HK-2 (cell line): ENCODE data around the gene SIRT3.
"Not testable (repeated sequence)": the region's sequence is repeated elsewhere in the genome, so short reads cannot be mapped to it uniquely, and the experiment has no call there.

Source experiments
- DNase-seq: peaks from one replicate; pipeline ENCODE4 v3.0.0-alpha.2; 2018; ENCODE audit not compliant: unreplicated experiment

SIRT3 gene

DNA sequence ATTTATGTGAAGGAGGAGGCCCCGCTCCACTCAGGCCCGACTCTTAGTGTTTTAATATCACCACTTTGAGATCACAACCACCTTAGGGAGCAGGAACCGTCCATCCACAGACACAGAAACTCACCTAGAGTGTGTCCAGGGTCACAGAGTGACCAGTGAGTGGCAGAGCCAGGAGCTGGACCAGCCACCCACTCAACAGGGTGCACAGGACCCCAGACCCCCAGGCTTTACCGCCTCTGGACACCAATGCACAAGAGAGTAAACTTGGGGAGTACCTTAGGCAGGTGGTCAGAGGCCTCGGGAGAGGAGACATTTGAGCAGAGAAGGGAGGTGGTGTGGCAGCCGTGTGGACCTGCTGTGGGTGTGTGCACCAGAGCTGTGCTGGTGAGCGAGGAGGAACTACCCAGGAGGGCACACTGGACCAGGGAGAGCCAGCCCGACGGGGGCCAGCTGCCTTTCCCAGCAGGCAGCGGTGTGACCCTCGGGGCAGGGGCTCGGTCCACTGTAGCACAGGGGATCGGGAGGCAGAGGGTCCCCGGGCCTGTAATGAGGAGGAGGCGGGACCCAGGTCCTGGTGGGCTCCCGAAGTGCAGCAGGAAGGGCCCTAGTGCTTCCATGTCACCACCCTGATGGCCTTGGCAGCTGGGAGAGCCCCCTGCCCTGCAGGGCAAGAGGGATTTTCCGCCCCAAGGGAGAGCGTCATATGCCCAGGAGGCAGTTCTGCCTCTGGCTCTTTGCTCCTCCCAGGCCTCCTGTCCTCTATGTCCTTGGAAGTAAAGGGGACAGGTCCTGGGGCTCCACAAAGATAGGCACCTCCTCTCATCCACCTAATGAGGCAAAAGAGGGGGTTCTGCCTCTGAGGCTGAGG, 34.5 kb upstream of the SIRT3 start:
- DNase-seq: no peak

GRCh38 chr11:269146-269890, 33.2 kb upstream of the SIRT3 start:
- no peak for DNase-seq

DNA sequence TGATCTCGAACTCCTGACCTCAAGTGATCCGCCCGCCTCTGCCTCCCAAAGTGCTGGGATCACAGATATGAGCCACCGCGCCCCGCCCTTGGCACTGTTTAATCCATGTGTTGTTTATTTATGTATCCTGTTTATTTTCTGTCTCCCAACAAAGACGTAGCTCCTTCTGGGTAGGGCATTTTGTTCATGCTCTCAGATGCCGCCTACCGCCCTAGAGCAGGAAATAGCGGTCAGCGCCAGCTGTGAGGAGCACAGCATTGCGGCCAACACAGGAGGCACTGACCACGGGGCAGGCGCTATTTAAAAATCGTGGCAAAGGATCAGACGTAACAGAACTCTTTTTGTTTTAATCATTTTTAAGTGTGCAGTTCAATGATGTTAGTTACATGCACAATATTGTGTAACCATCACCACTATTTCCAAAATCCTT, 32.6 kb upstream of the SIRT3 start:
- DNase-seq: not testable (repeated sequence)

GRCh38 chr11:267491-267994, 31.4 kb upstream of the SIRT3 start:
- no peak for DNase-seq

- no peak for DNase-seq
Observed at GRCh38 chr11:266676-267439, 30.7 kb upstream of the SIRT3 start.

GRCh38 chr11:261624-262023, 25.5 kb upstream of the SIRT3 start:
- DNase-seq: no peak

DNA sequence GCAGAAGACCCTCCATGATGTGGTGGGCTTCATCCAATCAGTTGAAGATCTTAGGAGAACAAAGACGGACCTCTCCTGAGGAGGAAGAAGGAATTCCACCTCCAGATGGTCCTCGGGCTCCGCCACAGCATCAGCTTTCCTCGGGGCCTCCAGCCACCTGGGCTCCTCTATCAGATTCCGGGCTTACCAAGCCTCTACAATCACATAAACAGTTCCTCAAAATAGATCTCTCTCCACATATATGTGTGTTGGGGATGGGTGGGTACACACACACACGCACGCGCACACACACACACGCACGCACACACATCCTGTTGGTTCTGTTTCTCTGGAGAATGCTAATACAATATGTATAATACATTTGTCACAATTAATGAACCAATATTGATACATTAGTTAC, 23.3 kb upstream of the SIRT3 start:
- no peak for DNase-seq

GRCh38 chr11:257766-258493, 21.8 kb upstream of the SIRT3 start:
- no peak for DNase-seq

- DNase-seq: no peak
Observed at GRCh38 chr11:256952-257737, 21.0 kb upstream of the SIRT3 start.

DNA sequence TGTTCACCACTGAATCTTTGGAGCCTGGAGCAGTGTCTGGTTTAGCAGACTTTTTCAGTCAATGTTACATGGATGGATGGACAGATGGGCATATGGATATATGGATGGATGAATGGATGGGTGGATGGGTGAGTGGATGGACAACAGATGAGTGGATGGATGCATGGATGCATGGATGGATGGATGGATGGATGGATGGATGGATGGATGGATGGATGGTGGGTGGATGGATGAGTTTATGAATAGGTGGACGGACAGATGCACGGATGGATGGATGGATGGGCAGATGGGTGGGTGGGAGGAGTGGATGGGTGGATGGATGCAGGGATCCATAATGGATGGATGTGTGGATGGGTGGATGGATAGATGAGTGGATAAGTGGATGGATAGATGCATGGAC, 19.7 kb upstream of the SIRT3 start:
- DNase-seq: no peak

GRCh38 chr11:255176-255575, 19.0 kb upstream of the SIRT3 start:
- no peak for DNase-seq

- no peak for DNase-seq
Observed at GRCh38 chr11:253886-254270, 17.7 kb upstream of the SIRT3 start.

DNA sequence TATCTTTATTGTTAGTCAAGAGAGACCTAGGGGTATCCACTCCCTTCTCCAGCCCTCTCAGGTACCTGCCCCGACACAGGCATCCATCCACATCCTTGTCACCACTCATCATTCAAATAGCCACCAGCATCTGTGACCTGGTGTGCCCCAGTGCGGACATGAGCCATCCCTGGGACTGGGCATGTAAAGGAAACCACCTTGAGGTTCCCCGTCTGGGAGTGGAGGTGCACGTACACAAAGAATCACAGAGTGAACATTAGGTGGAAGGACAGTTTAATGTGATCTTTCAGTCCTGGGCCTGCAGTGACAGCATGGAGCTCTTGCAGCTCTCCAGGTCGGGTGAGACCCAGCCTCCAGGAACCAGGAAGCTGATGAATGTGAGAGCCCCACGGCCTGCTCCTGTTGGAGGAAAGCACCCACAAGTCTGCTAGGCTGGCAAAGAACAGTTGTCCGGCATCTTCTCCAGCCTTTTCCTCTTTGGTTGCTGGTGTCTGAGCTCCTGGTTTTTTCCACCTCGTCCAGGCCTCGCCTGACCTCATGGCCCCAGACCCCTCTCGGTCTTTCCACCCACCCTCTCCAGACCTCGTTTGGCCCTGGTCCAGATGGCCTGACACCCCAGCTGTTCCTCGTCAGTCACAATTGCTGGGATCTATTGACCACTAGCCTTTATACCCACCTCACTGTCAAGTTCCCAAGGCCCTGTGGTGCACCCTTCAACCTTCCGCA, 17.2 kb upstream of the SIRT3 start:
- no peak for DNase-seq

DNA sequence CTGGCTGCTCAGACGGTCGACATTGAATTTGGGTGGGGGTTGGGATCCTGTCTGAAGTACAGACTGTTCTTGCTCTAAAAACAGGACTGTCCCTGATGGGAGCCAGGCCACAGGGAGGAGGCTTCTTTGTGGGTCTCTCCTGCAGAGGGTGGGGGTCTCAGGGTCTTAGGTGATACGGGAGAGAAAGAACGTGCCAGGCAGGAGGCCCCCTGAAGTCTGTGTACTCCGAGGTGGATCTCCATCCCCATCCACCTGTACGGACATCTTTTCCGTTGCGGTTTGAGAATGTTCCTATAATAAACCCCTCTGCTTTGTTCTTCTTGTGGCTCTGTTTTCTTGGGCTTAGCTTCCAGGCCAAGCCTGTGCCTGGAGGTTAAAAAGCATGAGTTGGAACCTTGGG, 16.5 kb upstream of the SIRT3 start:
- no peak for DNase-seq

DNA sequence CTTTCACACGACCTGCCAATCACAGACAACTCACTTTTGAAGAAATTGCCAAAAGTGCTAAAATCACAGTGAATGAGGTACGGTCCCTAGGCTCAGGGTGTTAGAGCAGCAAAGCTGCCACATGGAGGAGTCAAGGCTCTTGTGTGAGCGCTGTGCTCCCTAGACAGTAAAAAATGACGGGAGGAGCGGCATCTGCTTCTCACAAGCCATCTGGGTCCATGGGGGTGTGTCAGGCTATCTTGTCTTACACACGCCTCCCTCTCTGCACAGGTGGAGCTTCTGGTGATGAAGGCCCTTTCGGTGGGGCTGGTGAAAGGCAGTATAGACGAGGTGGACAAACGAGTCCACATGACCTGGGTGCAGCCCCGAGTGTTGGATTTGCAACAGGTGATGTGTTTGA, 15.4 kb upstream of the SIRT3 start:
- DNase-seq: no peak

DNA sequence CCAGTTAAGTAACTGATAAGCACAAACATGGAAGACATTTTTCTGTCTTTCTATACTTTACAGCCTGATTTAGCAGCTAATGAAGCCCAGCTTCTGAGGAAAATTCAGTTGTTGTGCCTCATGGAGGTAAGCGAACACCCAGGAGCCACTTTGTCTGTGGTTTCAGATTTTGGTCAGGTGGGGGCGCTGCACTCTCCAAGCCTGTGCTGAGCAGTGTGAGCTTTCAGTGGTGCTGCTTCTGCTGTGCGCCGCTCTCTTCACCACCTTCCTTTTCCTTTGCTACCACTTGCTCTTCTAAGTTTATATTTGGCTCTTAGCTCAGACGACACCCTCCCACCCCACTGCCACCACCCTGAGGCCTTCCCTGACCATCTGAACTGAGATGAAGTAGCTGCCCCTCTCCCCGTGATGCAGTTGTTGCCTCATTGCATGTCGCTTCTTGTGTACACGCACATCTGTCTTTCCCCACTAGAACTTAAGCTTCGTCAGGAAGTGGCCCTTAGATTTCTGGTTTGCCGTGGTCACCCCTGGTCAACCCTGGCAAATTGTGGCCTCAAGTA, 14.7 kb upstream of the SIRT3 start:
- peak; percentile 33 for DNase-seq

DNA sequence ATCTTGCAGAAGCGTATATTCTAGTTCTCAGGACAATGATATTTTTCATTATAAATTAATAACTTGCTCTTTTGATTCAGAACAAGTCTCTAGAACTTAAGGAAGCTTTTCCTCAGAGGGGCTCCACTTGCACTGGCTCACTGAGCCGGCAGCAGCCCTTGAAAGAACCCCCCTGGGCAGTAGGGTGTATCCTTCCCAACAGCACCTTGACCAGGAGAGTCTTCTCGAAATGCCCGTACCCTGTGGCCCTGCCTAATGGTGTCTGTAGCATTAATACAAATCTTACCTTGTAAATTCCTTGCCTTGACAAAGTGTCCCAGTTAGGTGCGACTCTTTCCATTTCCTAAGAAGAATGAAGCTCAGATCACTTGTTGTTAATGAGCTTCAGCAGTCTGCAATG, 14.1 kb upstream of the SIRT3 start:
- no peak for DNase-seq

- DNase-seq: no peak
Observed at GRCh38 chr11:249062-249461, 12.9 kb upstream of the SIRT3 start.

- DNase-seq: no peak
Observed at GRCh38 chr11:244376-244775, 8.2 kb upstream of the SIRT3 start.

- no peak for DNase-seq
Observed at GRCh38 chr11:241634-242033, 5.5 kb upstream of the SIRT3 start.
